Stimulated activated CD4-positive, alpha-beta T cell treated with anti-CD3 and anti-CD28 coated beads, Interleukin-4, amount 100 ng/mL, for 24 hours (primary cell): ENCODE measurements around the gene GPR183.
A peak's percentile ranks its signal among the peaks of the same experiment; 100 is the strongest.

ENCODE experiments used
- DNase-seq: peaks from one replicate; pipeline ENCODE4 v3.0.0-alpha.2; 2020

The GPR183 gene

DNA sequence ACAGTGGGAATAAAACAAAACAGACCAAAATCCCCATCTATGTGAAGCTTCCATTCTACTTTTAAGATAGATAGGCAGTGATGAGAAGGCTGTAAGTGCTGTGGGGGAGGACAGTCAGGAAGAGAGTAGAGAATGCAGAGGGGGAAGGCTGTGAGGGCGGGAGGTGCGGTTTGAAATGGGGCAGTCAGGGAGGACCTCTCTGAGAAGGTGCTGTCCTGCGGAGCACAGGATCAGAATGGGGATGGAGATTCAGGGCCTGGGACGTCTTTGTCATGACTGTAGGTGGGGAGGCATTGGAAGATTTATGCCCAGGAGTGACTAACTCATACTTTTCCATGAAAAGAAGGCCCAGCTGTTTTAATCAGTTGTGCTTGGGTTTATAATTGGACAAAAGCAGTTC lies 3.9 kb upstream of the GPR183 start:
- no peak for DNase-seq

GRCh38 chr13:99310382-99311031 lies 3.3 kb upstream of the GPR183 start:
- DNase-seq, result no peak

DNA sequence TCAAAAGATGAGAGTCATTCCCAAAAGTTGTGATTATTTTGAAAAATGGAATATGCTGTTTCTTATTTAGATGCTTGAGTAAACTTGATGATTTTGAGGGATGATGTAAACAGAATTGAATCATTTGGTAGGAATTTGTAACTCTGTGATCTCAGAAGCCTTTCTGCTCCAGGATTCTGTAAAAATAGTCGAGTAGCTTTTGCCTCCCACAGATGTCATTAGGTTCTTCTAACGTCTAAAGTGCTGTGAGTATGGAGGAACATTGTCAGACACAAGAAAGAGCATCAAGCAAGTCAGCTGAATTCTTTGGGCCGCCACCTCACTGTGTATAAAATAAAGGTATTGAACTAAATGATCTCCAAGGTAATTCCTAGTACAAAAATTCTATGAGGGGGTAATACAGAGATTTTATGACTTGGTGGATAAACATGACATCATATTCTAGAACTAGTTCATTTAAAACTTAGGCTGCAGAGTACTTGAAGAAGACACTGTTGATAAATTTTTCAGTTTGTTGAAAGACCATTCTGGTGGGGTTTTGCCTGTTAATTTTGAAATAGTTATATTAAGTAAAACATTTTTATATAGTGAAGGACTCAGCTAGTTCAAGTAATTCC lies 1.4 kb upstream of the GPR183 start:
- no peak for DNase-seq

GRCh38 chr13:99307648-99308339 lies 595 bp upstream of the GPR183 start:
- DNase-seq, result peak; percentile 87

DNA sequence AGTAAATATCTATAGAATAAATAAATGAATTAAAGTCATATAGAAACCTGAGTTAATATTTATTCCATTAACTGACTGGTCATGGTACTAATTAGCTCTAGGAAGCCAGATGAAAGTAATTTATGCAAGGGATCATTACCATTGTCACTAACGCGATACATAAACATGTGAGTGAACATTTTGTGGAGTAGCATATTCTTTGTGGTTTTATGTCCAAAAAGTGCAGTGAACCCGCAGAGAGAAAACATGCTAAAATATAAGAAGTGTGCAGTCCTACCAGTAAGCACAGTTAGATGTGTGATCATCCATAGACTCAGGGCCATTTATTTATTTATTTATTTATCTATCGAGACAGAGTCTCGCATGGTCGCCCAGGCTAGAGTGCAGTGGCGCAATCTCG lies 1.6 kb downstream of the GPR183 start:
- no peak for DNase-seq

- no peak for DNase-seq
Measured at GRCh38 chr13:99305158-99305557, 2.0 kb downstream of the GPR183 start.

DNA sequence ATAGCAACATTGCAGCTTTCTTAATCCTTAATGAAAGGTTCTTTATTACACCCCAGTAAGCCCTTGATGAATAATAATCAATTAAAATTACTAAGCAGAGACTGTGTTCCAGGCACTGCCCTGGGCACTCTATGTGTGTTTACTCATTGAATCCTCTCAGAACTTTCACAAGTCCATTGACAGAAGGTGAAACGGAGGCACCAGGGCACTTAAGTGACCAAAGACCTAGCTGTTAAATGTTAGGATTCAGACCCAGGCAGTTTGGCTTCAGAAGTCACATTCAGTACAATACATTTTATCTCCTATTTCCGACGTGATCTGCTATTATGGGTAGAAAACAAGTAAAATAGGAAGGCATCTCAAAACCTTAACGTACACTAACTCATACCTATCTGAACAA lies 2.7 kb downstream of the GPR183 start:
- DNase-seq, result no peak

GRCh38 chr13:99303863-99304521 lies 3.2 kb downstream of the GPR183 start:
- peak; percentile 67 for DNase-seq

DNA sequence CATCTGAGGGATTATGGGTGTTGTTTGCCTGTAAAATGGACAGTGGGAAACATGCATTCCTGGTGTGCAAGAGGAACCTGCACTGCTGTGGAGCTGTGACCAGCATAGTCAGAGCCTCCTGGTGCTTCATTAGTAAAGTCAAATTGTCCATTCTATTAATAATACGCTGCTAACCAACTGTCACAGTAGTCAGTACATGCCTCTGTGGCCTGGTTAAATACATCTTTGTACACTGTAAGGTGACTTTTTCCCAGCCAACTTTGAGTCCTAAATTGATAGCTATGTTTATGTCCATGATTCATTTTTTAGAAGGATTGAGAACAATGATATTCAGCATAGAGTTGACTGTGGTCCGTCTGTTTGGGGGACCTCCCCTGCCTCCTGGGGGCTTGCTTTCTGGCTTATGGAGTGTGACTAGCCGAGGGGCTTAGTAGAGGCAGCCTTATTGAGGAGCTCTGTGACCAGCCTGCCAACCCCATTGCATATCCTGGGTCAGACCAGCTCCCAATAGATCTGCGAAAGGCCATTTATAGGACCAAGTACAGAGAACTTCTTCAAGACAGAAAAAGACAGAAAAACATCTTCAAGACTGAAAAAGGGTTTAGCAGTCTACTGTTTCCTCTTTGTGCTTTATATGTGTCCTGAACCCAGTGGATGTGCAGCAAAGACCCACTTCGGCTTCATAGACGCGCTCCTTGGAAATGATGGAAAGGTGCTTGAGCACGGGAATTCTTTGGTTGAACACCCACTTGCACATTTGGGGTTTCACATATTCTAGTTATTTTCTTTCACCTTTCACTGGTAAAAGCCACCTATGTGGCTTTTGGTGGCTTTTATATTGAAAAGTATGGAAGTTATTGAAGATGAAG lies 4.3 kb downstream of the GPR183 start:
- DNase-seq, result no peak

DNA sequence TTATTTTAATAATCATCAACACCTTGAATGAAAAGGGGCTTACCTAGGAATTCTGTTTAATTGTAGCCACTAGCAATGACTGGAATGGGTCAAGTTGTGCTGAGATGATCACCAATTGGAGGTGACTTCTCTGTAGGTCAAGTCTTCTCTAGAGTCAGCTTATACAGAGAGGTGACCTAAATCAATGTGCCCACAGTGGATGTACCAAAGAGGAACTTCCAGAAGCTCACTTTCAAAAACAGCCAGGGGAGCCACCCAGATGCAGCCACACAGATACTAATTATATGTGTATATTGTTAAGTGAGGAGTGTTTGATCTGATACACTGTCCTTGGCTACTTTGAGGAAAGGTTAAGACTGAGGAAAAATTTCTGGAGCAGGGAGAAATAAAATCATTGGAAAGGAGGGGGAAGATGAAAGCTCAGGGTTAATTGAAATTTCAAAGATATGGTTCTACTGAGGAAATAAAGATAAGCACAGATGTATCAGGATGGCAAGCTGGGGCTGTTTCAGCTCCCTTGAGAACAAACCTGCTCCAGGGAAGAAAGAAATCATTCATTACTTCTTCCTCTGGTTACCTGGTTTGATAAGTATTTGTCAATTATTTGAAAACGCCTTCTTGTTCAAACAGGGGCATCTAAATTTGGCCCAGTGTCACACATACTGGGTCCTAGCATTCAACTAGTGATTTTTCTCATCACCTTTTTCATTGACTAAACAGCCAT lies 5.1 kb downstream of the GPR183 start:
- DNase-seq, result no peak

- no peak for DNase-seq
Measured at GRCh38 chr13:99301056-99301838, 6.0 kb downstream of the GPR183 start.

GRCh38 chr13:99299920-99300341 lies 7.3 kb downstream of the GPR183 start:
- no peak for DNase-seq

- DNase-seq, result no peak
Measured at GRCh38 chr13:99299256-99299919, 7.8 kb downstream of the GPR183 start.

DNA sequence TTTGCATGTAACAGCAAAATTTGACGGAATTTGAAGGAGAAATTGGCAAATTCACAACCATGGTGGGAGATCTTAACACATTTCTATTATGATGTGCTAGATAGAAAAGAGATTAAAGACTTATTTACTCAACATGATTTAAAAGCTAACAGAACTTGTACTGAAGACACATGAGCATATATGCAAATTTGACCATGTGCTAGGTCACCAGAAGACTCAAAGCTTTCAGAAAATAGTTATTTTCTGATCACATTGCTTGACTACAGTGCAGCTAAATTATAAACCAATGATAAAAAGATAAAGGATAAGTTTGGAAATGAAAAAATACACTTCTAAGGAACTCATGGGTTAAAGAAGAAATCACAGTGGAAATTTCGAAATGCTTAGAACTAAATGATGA lies 9.1 kb downstream of the GPR183 start:
- no peak for DNase-seq

DNA sequence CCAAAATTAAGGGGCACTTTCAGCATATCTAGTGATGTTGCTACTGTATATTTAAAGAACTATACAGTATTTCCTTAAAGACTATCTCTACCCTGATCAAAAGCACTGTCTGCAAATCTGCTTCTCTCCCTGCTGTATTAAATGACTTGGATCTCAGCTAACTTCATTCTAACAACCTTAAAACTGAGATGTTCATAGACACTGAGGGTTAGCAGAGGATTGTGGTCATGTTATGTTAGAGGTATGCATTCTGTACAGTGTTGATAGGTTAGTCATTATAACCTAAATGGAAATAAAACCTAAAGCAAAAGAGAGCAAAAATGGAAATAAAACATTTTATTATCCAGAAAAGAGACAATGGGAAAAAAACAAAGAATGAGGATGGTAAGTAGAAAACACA lies 9.9 kb downstream of the GPR183 start:
- no peak for DNase-seq

DNA sequence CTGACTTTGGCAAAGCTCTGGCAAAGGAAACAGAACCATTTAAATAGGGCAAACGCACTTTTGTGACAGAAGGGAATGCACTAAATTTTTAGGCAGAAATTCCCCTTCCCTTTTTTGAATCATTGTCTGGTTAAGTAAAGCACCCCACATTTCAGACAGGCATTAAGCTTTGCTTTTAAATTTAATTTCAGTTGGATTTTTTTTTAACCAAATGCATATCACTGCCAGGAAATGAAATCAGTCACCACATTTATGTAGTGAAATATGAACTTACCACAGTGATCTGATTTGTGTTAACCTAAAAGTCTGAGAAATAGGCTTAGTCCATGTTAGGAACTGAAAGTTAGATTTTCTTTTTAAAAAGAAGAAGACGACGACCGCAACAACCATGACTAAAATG lies 10.8 kb downstream of the GPR183 start:
- no peak for DNase-seq

- DNase-seq, result no peak
Measured at GRCh38 chr13:99295488-99296252, 11.5 kb downstream of the GPR183 start.

DNA sequence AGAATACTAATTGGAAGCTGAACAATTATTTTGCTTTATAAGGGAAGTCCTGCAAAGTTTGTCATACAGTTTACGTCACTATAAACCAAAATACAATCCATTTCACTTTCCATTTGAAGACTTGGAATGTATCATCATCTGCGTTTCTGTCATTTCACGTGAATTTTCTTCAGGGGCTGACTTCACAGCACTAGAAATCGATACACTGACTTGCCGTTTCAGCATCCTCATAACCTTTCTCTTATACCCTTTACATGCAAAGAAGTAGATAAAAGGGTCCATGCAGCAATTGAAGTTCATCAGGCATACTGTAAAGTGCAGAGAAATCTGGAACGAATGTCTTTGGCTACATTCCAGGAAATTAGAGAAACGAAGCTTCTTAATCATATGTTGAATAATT lies 12.2 kb downstream of the GPR183 start:
- no peak for DNase-seq

DNA sequence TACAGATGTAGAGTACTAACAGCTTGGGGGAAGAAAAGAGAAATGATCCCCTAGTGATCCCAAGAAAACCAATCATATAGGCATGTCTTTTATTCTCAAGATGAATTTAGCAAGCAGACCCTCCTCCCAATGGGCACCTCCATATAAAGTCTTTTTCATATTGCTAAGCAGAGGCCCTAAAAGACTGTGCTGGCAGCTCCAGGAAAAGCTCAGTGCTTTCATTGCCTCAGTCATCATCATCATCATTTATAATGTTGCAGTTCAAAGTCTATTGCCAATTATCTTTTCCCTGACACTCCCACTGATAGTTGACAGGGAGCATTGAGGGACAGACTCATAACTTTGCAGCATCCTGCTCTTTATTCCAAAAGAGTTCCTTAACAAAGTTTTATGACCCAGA lies 13.0 kb downstream of the GPR183 start:
- no peak for DNase-seq

GRCh38 chr13:99293178-99293577 lies 14.0 kb downstream of the GPR183 start:
- DNase-seq, result no peak
